Islet of Langerhans (tissue), 1 donor: Measurements from ENCODE around the gene RASAL1.

Experiments used
- FAIRE-seq: peaks from one replicate; lab custom pipeline; 2011; peaks lifted over from hg19 to GRCh38; lab: Jason Lieb, UNC

RASAL1 gene, protein sequence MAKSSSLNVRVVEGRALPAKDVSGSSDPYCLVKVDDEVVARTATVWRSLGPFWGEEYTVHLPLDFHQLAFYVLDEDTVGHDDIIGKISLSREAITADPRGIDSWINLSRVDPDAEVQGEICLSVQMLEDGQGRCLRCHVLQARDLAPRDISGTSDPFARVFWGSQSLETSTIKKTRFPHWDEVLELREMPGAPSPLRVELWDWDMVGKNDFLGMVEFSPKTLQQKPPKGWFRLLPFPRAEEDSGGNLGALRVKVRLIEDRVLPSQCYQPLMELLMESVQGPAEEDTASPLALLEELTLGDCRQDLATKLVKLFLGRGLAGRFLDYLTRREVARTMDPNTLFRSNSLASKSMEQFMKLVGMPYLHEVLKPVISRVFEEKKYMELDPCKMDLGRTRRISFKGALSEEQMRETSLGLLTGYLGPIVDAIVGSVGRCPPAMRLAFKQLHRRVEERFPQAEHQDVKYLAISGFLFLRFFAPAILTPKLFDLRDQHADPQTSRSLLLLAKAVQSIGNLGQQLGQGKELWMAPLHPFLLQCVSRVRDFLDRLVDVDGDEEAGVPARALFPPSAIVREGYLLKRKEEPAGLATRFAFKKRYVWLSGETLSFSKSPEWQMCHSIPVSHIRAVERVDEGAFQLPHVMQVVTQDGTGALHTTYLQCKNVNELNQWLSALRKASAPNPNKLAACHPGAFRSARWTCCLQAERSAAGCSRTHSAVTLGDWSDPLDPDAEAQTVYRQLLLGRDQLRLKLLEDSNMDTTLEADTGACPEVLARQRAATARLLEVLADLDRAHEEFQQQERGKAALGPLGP

GRCh38 chr12:113135178-113136127 lies at the start of gene RASAL1:
RASAL1 (minus strand) TSS chr12:113135761; CDS start chr12:113135462, 299 bp downstream.
- no peak for FAIRE-seq

DNA sequence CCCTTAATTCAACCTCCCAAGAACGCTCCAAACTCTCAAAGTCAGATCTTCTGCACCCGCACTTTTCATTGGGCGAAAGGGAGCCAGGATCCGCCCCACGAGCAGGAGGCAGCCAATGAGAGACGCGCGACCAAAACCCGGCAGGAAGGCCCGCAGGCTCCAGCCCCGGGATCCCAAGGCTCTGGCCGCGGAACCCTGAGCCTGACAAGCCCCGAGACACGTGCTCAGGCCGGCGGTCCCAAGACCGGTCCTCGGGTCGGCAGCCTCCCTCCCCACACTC lies 49.3 kb upstream of the RASAL1 start:
- no peak for FAIRE-seq

GRCh38 chr12:113184098-113184899 lies 48.7 kb upstream of the RASAL1 start:
- FAIRE-seq, result no peak

GRCh38 chr12:113183030-113183589 lies 47.5 kb upstream of the RASAL1 start:
- no peak for FAIRE-seq

DNA sequence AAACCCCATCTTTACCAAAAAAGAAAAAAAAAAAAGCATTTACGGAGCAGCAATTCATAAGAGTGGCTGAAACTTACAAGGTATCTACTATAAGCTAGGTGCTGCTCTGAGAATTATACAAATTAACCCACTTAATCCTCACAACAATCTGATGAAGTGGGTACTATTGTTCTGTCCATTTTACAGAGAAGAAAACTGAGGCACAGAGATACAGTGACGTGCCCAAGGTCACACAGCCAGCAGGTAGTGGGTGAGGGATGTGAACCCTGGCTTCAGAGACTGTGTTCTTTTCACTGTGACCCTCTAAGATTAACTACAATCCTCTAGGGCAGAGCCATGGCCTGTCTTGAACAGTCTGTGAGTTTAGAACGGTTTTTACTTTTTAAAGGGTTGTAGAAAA lies 46.4 kb upstream of the RASAL1 start:
- no peak for FAIRE-seq

DNA sequence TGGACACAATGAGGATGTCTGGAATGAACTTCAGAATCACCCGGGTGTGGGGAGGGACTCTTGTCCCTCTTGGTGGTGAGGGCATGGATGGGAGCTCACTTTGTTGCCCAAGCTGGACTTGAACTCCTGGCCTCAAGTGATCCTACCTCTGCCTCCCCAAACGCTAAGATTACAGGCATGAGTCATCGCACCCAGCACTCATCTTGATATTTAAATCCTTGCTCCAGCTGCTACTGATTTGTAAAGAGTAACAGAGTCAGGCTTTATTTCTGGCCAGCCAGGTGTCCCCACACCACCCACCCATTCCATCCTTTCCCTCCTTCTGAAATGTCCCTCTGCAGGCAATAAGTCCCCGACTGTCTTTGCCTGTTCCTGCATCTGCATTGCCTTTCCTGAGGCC lies 44.8 kb upstream of the RASAL1 start:
- FAIRE-seq, result no peak

DNA sequence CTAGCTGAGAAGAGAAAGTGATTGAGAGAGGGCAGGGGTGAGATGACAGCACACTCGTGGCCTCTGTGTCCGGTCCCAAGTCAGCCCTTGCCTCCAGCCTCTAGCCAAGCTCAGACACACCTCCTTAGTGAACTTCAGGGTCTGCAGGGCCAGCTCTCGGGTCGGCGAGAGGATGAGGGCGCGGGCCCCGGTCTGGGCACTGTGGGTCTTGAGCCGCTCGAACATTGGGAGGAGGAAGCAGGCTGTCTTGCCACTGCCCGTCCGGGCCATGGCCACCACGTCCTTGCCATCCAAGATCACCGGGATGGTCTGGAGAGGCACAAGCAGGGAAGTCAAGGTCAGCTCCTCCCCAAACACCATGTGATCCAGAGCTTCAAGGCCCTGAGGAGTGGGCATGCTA lies 43.5 kb upstream of the RASAL1 start:
- no peak for FAIRE-seq

DNA sequence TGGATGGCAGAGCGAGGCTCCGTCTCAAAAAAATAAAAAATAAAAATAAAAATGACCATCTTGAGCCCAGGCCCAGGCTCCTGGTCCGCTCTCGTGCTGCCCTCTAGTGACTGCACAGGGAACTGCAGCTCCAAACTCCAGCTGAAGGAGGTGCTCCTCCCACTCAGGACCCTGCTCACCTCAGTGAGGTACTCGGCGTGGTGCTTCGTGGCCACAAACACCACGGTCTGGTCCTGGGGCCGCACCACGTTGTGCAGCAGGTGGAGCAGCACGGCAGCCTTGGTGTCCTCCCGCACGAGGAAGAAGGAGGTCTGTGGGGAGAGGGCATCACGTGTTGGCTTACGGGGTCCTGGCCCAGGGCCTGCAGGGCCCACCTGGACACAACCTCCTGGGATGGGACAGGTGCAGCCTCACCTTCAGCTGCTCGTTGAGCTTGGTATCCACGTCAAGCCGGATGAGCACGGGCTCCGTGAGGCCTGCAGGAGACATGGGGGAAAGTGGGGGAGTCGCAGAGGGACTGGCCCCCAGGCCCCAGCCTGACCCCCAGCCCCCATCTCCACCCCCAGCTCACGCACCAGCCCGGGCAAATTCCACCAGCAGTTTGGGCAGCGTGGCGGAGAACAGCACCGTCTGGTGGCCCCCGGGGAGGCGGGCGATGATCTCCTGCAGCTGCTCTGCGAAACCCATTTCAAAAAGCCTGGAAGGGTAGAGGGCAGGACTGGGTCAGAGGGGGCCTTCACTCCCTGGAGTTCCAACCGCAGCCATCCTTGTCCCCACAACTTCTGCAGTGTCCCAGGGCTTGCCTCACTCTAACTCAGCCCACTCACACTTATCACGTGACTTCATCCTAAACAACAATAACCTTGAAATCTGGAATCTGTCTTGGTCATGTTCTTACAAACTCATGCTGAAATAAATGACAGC lies 39.2 kb upstream of the RASAL1 start:
- FAIRE-seq, result no peak

DNA sequence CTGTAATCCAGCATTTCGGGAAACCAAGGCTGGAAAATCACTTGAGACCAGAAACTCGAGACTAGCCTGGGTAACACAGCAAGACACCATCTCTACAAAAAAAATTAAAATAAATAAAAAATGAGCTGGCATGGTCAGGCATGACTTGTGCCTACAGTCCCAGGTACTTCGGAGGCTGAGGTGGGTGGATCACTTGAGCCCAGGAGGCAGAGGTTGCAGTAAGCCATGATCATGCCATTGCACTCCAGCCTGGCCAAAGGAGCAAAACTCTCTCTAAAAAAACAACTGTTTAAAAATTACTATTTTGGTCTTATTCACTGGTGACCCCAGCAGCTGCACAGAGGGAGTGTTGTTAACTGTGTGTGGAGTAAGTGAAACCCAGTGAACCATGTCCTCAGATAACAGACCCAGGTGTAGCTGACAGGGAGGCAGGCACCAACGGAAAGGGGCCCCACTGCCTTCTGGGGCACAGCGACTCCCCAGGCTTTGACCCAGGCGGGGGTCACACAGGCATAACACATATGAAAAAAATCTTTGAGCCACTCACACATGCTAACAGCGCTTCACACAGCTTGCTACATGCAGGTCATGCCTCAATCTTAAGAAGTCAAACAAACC lies 37.6 kb upstream of the RASAL1 start:
- FAIRE-seq, result no peak

- FAIRE-seq, result no peak
These were observed 36.6 kb upstream of the RASAL1 start for GRCh38 chr12:113172185-113172584.

DNA sequence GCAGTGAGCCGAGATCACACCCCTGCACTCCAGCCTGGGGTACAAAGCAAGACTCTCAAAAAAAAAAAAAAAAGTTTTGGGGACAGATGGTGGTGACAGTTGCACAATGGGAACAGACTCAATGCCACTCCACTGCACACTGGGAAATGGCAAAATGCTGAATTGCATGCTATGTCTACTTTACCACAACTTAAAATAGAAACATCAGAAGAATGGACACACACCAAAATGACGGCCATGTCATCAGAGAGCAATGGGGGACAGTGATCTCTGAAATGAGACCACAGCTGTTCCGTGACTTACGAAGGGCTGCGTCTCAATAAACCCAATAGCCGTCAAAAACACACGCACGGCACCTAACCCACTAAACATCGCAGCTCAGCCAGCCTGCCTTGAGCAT lies 36.0 kb upstream of the RASAL1 start:
- FAIRE-seq, result no peak

- no peak for FAIRE-seq
These were observed 35.4 kb upstream of the RASAL1 start for GRCh38 chr12:113170926-113171325.

DNA sequence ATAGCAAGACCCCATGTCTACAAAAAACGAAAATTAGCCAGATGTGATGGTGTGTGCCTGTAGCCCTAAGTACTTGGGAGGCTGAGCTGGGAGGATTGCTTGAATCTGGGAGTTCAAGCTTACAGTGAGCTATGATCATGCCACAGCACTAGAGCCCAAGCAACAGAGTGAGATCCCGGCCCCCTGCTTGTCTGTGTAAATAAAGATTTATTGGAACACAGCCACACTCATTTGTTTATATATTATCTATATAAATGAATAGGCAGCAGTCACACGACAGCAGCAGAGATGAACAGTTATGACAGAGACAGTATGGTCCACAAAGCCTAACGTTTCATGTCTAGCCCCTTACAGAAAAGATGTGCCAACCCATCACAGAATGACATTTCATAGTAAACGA lies 34.9 kb upstream of the RASAL1 start:
- no peak for FAIRE-seq

DNA sequence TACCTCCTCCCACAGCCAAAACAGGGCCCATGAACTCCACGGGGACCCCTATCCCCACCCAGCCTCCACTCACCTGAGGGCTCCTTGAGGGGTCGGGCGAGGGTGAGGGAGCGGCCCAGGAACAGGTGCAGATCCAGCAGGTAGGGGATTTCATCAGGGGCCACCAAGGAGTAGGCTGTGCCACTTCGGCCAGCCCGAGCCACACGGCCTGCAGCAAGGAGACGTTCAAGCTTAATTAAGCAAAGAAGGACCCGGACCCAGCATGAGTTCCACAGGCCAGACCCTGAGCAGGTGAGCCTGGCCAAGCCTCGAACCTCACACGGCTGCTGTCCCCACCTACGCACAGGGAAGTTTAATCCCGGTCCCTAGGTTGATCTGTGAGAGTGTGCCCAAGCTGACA lies 34.1 kb upstream of the RASAL1 start:
- FAIRE-seq, result no peak

DNA sequence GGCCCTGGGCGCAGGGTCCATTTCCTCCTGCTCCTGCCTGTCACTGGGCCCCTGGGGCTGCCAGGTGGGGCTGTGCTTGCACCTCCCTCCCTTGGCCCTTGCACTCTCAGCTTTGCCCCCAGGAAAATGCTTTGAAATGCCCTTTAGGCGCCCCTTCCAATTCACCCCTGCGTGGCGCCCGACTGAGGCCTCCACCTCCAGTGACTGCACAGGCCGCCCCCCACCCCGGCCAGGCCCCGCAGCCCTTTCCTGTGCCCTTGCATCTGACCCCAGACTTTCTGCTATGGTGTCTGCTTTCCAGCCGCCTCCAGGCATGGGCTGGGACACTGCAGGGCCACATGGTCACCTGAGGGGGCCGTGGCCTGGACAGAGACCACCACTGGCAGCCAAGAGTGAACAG lies 32.3 kb upstream of the RASAL1 start:
- no peak for FAIRE-seq

DNA sequence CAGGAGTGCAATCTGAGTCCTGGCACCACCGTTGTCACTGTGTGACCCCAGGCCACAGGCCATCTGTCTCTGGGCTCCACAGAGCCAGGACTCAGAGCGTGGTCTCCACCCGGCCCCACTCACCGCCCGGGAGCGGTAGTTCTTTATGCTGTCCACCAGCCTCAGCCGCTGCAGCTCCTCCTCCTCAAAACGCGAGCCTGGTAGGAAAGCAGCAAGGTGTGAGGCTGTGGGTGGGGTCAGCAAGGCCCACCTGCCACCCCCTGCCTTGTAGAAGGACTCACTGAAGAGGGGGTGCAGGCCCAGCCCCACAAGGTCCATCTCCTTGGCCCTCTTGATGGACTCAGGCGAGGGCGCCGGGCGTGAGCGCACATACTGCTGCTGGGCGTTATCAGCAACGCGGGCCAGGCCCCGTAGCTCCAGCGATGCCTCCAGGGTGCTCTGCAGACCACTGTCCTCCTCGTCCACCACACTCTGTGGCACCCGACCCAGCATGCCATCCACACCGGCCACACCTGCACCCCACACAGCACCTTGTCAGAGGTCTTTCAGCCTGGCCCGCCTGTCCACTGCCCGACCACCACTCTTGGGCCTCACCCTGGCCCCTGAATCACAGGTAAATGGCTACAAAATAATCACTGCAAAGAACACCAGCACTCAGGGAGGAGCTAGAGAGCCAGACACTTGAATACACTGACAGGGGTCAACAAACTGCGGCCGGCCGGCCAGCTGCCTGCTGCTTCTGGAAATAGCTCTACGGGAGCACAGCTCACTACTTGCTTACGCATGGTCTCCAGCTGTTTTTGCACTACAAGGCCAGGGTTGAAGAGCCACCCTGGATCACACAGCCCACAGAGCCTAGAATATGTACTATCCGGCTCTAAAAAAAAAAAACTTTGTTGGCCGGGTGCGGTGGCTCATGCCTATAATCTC lies 30.2 kb upstream of the RASAL1 start:
- no peak for FAIRE-seq

DNA sequence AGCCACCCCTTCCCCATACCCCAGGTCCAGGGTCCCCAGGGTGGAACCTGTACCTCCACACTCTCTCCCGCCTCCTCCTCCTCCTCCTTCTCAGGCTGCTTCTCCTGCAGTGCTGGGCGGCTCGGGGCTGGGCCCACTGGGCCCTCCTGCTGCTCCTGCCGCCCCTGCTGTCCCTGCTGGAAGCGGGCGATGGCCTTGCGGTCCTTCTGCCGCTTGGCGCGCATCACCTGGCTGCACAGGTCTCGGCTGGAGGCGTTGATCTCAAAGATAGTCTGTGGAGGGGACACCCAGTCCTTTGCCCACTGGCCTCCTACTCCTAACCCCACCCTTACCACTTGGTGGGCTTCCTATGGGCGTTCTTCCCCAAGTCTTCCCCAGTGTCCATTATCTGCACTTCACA lies 28.5 kb upstream of the RASAL1 start:
- no peak for FAIRE-seq

- FAIRE-seq, result no peak
These were observed 27.4 kb upstream of the RASAL1 start for GRCh38 chr12:113163030-113163360.
